ENCODE data around the gene HOXD8. TPM values are rescaled to one million over a fixed set of nuclear protein-coding genes. Genes with fewer than 3 reads are reported as not detected.

The HOXD8 gene
- total and polyA plus RNA-seq, 5 experiments from 2014 or later, result not detected

DNA sequence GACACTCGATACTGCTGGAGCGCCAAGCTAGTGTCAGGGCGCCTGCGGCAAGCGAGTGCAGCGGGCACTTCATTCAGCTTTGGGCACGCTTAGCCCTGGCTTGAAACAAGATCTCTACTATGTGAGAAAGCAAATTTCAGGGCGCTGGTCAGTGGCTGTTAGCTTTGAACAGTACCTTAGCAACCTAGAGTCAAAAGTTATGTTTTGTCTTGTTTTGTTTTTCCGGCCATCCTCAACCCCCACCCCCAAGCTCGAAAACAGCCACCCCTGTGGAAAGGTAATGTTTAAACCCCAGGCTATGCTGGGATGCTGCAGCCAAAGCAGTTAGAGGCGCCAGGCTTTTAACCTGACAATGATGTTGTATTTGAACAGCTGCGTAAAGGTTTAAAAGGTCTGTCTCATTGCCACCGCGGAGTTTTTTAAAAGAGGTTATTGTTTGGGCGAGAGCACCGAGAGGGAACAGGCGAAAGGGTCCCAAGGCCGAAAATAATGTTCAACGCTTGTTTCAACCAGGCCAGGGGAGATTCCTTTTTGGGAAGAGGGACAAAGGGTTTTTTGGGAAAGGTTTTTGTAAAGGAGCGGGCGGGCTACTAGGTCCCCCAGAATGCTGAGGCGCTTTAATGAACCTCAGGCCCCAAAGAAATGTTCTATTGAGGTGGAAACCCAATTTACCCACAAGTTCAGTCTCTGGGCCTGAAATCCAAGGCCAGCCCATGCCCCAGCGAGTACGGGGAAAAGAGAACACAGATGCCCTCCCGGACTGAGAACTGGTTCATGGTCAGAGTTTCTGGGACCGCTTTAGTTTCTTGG lies 15.2 kb upstream of the HOXD8 start:
- Mint-ChIP-seq H3K4me1 (peaks cover 1 to 13% (median 8%) of the 10 kb centered on the region in 4 donors), H3K4me3 (peak overlapping the region in 1 of 10 donors; percentile 29), H3K36me3 (peaks cover 8 to 43% (median 9%) of the 10 kb centered on the region in 3 donors), H3K27ac (peak overlapping the region in 1 of 10 donors; percentile 7), H3K9me3 (peaks cover 0 to 66% (median 19%) of the 10 kb centered on the region in 9 donors), H3K27me3 (peaks cover 59 to 98% (median 84%) of the 10 kb centered on the region in 5 donors)
- POLR2A ChIA-PET, result interaction anchor here (1.6 kb wide), 1 partner anchor 32 kb away, joined by 4 read pairs; no protein-coding TSS in a partner anchor
- ATAC-seq, result no peak
- DNase-seq, result no peak

DNA sequence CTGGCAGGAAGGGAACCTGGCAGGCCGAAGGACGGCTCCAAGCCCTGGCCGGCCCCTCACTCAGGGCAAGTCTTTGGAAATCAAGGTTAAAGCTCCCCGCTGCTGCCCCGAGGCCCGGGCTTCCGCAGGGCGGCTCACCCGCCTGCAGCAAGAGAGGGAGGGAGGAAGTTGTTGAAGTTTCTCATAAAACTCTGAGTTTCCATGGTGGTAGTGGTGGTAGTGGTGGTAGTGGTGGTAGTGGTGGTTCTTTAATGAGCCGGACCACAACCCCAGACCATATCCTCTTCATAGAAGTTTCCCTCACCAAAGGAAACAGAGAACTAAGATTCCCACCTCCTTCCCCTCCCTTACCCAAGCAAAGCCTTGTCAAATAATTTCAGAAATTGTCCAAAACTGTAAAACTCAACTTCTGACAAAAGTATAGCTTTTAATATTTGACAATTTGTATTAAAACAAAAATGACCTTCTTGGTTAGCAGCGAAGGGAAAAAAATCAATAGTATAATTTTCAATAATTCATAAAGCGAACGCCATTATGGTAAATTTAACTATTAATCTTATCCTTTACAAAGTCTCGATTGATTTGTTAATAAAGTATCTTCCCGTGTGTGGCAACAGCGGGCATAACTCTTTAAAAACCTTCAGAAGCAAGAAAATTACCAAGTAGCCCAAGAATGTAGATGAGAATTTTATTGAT lies 14.4 kb upstream of the HOXD8 start:
- Mint-ChIP-seq H3K4me3 (no peak overlapping the region), H3K27ac (no peak overlapping the region), H3K9me3 (peaks cover 0 to 64% (median 21%) of the 10 kb centered on the region in 9 donors), H3K27me3 (peaks cover 59 to 98% (median 85%) of the 10 kb centered on the region in 5 donors), H3K4me1 (peaks cover 0 to 11% (median 7%) of the 10 kb centered on the region in 4 donors), H3K36me3 (peaks cover 5 to 35% (median 8%) of the 10 kb centered on the region in 3 donors)
- POLR2A ChIA-PET, result no interaction called here
- DNase-seq, result no peak
- no peak for ATAC-seq

DNA sequence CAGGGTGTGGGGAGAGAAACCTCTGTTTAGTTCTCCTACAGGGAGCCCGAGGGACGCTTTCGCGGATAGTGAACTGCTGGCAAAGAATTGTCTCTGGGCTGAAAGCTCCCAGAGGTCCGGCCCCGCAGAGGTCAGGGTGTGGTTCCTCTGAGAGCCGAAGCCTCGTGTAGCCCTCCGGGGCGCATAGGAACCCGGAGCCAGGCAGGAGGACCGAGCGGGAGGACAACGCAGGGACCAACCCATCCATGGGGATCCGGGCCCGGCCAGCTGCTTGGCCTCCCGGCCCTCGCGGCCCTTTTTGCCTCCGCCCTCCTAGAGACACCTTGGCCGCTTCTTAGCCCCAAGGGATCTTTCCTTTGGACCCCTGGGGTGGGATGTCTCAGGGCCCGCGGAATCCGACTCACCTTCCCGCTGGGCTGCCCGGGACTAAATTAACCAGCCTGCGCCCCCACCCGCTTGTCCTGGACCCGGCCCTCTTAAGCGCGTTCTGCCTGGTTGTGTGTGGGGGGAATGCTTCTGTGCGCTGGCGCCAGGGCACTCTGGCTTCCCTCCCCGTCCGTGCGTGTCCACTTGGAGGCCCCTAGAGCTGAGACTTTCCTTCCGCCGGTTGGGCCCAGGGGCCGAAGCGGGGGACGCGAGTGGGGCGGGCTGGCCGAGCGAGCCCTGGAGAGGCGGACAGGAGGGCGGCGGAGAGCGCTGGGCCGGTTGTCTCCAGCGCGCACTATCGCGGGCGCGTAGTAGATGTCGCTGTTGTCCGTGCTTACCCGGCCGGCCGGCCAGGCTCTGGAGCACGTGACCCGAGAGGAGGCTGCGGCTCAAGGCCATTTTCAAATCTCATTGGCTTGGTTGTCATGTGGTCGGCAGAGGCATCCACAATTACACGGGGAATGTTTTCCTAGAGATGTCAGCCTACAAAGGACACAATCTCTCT lies 13.4 kb upstream of the HOXD8 start, which contains the start of gene HOXD10:
Gene HOXD10, plus strand, starts transcription at position 896 of the 931 bp plus-strand sequence. CDS start 56 bp downstream, outside the sequence.
- Mint-ChIP-seq H3K9me3 (peaks cover 0 to 67% (median 21%) of the 10 kb centered on the region in 9 donors), H3K36me3 (peaks cover 7 to 30% (median 8%) of the 10 kb centered on the region in 3 donors), H3K27ac (peak within 1 kb of the TSS in 1 of 10 donors; percentile 82), H3K4me3 (peak within 1 kb of the TSS in 1 of 10 donors; percentile 25), H3K4me1 (peaks cover 0 to 9% (median 7%) of the 10 kb centered on the region in 4 donors), H3K27me3 (peaks cover 59 to 98% (median 85%) of the 10 kb centered on the region in 5 donors)
- no peak for DNase-seq
- no peak for ATAC-seq
- POLR2A ChIA-PET, result no interaction called here

DNA sequence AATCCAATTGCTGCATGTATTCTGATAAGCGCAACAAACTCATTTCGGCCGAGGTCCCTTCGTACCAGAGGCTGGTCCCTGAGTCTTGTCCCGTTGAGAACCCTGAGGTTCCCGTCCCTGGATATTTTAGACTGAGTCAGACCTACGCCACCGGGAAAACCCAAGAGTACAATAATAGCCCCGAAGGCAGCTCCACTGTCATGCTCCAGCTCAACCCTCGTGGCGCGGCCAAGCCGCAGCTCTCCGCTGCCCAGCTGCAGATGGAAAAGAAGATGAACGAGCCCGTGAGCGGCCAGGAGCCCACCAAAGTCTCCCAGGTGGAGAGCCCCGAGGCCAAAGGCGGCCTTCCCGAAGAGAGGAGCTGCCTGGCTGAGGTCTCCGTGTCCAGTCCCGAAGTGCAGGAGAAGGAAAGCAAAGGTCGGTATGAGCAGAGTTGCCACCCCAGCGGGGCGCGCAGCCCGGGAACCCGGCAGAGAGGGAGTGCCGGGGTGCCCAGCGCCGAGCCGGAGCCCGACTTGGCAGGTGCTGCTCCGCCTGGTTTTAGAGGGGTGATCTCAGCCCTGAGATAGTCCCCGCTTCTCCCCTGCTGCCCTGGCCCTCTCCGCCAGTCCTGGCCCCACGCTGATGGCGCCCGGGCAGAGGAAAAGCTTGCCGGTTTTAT lies 12.2 kb upstream of the HOXD8 start:
- POLR2A ChIA-PET, result no interaction called here
- H3K27ac Mint-ChIP-seq, result peak overlapping the region in 1 of 10 donors; percentile 82

DNA sequence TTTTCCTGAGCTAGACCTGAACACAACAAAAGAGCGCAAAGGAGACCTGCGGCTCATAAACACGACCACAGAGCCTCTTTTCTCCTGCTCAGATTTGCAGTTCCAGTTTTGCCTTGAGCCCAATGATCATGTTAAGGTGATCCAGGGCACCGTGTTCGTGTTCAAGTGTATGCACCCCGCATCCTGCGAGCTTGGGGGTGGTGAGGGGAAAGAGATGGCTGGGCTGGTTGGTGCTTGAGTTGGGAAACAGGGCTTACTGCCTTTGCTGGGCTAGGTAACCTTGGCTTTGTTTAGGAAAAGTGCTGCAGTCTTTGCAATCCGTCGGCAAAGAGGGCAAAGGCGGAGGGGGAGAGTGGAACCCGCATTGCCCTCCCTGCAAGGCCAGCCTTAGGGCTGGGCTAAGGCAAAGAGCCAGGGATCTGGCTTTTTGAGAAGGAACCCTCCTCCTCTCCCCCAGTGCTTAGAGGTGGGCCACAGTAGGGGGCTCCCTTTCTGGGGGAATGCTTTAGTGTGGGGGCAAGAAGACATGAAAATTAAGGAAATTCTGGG lies 11.6 kb upstream of the HOXD8 start:
- no peak for ATAC-seq

More for the DNA sequence above, 12.2 kb upstream of the HOXD8 start:
- Mint-ChIP-seq H3K9me3 (peaks cover 0 to 64% (median 21%) of the 10 kb centered on the region in 9 donors), H3K36me3 (peaks cover 6 to 30% (median 8%) of the 10 kb centered on the region in 3 donors), H3K4me3 (no peak overlapping the region), H3K27me3 (peaks cover 57 to 94% (median 79%) of the 10 kb centered on the region in 5 donors), H3K4me1 (peaks cover 0 to 8% (median 6%) of the 10 kb centered on the region in 4 donors)
- ATAC-seq (no peak), DNase-seq (no peak)

DNA sequence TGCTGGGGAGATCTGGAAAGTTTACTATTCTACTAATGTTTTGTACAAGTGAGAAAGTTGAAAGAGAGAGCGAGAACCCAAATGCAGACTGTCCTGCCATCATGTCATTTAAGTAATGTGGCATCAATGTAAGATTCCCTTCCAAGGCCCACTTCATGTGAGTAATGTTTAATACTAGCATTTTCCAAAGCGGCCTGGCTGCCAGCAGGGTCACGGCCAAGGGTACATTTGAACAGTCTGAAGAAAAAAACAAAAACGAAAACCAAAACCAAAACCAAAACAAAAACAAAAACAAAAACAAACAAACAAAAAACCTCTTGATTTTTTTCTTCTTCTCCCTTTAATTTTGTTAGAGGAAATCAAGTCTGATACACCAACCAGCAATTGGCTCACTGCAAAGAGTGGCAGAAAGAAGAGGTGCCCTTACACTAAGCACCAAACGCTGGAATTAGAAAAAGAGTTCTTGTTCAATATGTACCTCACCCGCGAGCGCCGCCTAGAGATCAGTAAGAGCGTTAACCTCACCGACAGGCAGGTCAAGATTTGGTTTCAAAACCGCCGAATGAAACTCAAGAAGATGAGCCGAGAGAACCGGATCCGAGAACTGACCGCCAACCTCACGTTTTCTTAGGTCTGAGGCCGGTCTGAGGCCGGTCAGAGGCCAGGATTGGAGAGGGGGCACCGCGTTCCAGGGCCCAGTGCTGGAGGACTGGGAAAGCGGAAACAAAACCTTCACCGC lies 10.7 kb upstream of the HOXD8 start:
- ATAC-seq (no peak), DNase-seq (no peak)
- peaks cover 6 to 23% (median 8%) of the 10 kb centered on the region in 3 donors for H3K36me3 Mint-ChIP-seq
- H3K4me3 Mint-ChIP-seq, result peak overlapping the region in 1 of 10 donors; percentile 71
- H3K27ac Mint-ChIP-seq, result peak overlapping the region in 2 of 10 donors; percentile 58 to 78
- H3K4me1 Mint-ChIP-seq, result peaks cover 6 to 14% (median 10%) of the 10 kb centered on the region in 4 donors
- peaks cover 0 to 53% (median 19%) of the 10 kb centered on the region in 9 donors for H3K9me3 Mint-ChIP-seq
- peaks cover 53 to 85% (median 70%) of the 10 kb centered on the region in 5 donors for H3K27me3 Mint-ChIP-seq
- POLR2A ChIA-PET, result no interaction called here

More for the DNA sequence above, 11.6 kb upstream of the HOXD8 start:
- peak overlapping the region in 2 of 10 donors; percentile 26 to 40 for H3K4me3 Mint-ChIP-seq
- POLR2A ChIA-PET, result no interaction called here
- DNase-seq, result no peak
- H3K4me1 Mint-ChIP-seq, result peaks cover 2 to 8% (median 7%) of the 10 kb centered on the region in 4 donors
- peak overlapping the region in 3 of 10 donors; percentile 53 to 91 (median 58) for H3K27ac Mint-ChIP-seq
- H3K36me3 Mint-ChIP-seq, result peaks cover 6 to 30% (median 8%) of the 10 kb centered on the region in 3 donors
- peaks cover 0 to 61% (median 21%) of the 10 kb centered on the region in 9 donors for H3K9me3 Mint-ChIP-seq
- H3K27me3 Mint-ChIP-seq, result peaks cover 57 to 88% (median 75%) of the 10 kb centered on the region in 5 donors

DNA sequence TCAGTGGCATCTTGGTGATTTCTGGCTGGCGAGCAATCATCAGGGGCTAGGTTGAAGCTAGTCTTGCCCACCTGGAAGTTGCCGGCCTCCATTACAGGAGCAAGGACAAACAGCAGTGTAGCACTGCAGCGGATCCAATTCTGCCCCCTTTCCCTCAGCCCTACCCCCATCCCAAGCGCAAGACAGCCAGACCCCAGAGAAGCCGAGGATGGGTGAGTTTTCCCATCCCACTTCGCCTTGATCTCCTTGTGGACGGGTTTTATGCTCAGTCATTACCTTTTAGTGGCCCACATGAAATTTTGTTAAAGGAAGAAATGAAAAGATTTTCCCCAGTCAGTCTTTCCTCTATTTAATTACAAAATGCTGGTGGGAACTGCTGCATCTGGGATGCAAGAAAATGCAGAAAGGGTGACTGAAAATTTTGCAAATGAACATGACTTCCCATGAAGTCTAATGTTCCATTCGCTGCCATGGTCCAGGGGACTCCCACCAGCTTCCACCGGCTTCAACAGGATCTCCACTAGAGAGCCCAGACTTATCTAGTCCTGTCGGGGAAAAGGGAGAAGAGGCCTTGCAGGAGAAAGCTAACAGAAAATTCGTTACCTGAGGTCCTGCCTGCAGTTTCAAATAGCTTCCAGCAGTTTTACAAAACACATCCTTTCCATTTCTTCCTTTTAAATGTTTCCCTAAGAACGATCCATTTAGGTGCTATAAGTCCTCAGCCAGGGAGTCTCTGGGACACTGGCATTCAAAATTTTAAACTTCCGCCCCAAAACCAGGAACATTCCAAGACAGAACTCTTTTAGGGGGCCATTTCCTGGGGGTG lies 8.9 kb upstream of the HOXD8 start:
- peak overlapping the region in 2 of 10 donors; percentile 14 to 20 for H3K4me3 Mint-ChIP-seq
- DNase-seq, result no peak
- H3K27me3 Mint-ChIP-seq, result peaks cover 51 to 87% (median 75%) of the 10 kb centered on the region in 5 donors
- peaks cover 9 to 16% (median 13%) of the 10 kb centered on the region in 4 donors for H3K4me1 Mint-ChIP-seq
- H3K9me3 Mint-ChIP-seq, result peaks cover 0 to 41% (median 18%) of the 10 kb centered on the region in 9 donors
- POLR2A ChIA-PET, result no interaction called here
- peak overlapping the region in 1 of 10 donors; percentile 16 for H3K27ac Mint-ChIP-seq
- H3K36me3 Mint-ChIP-seq, result peaks cover 8 to 12% (median 10%) of the 10 kb centered on the region in 3 donors
- ATAC-seq, result no peak

DNA sequence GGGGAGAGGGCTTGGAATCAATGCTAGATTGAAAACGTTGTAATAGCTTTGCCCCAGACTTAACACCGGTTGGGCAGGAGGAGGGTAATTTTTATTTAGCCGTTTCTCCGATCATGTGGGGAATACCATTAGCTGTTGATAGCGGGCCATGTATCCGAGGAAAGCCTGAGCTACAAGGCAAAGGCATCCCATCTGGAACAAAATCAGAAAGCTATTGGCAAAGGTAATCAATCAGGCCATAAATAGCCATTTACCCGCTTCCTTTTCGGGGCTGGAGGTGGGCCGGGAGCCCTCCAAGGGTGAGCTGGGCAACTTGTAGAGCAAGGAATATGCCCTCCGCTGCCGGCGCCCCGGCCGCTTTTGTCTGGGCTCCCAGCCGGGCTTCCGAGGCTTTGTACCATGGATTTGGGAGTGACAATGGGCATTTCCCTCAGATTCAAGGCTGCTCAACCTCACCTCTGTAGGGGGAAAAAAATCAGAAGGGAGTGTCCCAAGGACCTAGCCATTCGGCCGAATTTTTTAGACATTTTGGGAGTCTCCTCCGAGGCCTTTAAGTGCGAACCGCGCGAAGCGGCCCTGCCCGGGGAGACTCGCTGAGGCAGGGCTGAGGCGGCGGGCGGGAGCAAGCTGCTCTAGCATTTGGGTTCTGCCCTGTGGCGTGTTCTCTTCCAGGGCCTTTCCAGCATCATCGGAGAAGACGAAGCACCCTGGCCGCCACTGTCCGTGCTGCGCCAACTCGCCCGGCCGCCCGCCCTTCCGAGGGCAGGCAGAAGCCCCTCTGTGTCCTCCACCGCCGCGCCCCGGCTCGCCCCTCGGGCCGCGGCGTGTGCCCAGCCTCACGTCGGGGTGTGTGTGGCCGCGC lies 8.1 kb upstream of the HOXD8 start:
- POLR2A ChIA-PET, result no interaction called here
- peaks cover 0 to 37% (median 17%) of the 10 kb centered on the region in 9 donors for H3K9me3 Mint-ChIP-seq
- H3K27me3 Mint-ChIP-seq, result peaks cover 57 to 87% (median 77%) of the 10 kb centered on the region in 5 donors
- H3K4me1 Mint-ChIP-seq, result peaks cover 9 to 16% (median 12%) of the 10 kb centered on the region in 4 donors
- H3K27ac Mint-ChIP-seq, result peak overlapping the region in 1 of 10 donors; percentile 44
- ATAC-seq, result no peak
- peak overlapping the region in 4 of 10 donors; percentile 12 to 43 (median 17) for H3K4me3 Mint-ChIP-seq
- peaks cover 8 to 11% (median 10%) of the 10 kb centered on the region in 3 donors for H3K36me3 Mint-ChIP-seq
- no peak for DNase-seq

DNA sequence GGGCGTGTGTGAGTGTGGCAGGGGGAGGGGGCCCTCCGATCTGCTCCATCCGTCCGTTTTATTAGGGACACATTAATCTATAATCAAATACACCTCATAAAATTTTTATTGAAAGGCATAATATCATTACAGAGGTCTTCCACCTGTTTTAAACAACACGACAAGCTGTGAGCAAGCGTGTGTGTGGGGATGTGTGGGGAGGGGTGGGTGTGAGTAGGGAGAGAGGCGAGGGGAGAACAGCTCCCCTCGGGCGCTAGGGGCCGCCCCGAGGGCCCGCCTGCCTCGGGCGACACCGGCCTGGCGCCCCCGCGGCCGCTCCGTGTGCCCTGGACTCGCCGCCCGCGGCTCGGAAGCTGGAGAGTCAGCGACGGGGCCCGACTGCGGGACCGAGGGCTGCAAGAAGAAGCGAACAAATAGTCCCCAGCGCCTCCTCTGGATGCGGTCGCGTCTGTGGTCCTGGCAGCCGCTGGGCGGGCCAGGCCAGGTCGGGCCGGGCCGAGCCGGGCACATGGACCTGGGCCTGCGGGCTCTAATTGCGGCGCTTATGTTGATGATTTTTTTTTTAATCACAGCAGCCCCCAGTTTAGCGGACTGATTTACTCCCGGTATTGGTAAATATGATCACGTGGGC lies 7.3 kb upstream of the HOXD8 start:
- peaks cover 4 to 10% (median 6%) of the 10 kb centered on the region in 3 donors for H3K36me3 Mint-ChIP-seq
- ATAC-seq (peak; percentile 24 to 27), DNase-seq (no peak)
- H3K4me3 Mint-ChIP-seq, result peak overlapping the region; percentile 57 to 85 (median 78)
- H3K27me3 Mint-ChIP-seq, result peaks cover 59 to 87% (median 77%) of the 10 kb centered on the region in 5 donors
- POLR2A ChIA-PET, result interaction anchor here (0.5 to 0.9 kb wide), 2 partner anchors 706 to 1073 kb away, joined by 3 read pairs; no protein-coding TSS in a partner anchor
- H3K9me3 Mint-ChIP-seq, result peaks cover 0 to 29% (median 11%) of the 10 kb centered on the region in 9 donors
- H3K4me1 Mint-ChIP-seq, result peaks cover 9 to 20% (median 14%) of the 10 kb centered on the region in 4 donors
- H3K27ac Mint-ChIP-seq, result peak overlapping the region in 1 of 10 donors; percentile 34
